ENCODE results near the gene LDLRAD4.

DNA sequence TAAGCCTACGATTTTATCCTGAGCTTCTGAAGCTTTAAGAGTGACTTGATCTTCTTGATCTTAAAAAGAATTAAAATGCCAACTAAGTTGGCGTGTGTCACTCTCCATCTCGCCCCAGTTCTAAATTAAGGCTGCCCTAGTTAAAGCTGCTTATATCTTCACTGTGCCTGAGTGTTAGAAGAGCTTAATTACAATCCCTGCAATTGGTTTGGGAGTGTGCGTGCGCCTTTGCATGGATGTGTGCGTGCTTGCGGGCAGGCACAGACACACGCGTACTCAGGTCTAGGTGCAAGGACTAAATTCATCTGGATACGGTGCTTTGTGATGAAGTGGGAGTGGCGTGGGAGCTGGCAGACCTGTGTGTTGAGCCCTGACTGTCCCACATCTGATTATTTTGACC lies 306.3 kb downstream of the LDLRAD4 start:
- TF ChIP-seq, protein P1, sequence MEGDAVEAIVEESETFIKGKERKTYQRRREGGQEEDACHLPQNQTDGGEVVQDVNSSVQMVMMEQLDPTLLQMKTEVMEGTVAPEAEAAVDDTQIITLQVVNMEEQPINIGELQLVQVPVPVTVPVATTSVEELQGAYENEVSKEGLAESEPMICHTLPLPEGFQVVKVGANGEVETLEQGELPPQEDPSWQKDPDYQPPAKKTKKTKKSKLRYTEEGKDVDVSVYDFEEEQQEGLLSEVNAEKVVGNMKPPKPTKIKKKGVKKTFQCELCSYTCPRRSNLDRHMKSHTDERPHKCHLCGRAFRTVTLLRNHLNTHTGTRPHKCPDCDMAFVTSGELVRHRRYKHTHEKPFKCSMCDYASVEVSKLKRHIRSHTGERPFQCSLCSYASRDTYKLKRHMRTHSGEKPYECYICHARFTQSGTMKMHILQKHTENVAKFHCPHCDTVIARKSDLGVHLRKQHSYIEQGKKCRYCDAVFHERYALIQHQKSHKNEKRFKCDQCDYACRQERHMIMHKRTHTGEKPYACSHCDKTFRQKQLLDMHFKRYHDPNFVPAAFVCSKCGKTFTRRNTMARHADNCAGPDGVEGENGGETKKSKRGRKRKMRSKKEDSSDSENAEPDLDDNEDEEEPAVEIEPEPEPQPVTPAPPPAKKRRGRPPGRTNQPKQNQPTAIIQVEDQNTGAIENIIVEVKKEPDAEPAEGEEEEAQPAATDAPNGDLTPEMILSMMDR (IDR thresholded peaks at IDR 0.05; ENCODE audit: borderline replicate concordance, extremely low read depth, low read length, poor library complexity, severe bottlenecking) = no peak
- TF ChIP-seq EZH2 (IDR thresholded peaks at IDR 0.05; ENCODE audit: borderline replicate concordance, low read depth, low read length, severe bottlenecking) = no peak

Data from DND-41 (cell line).